Esophagus squamous epithelium (tissue), 4 donors: ENCODE results near the gene CCNYL1.

Source experiments
- POLR2A ChIP-seq, 4 donors: fragments of 450-650 bp; IDR thresholded peaks; one replicate each; pipeline ENCODE4 v1.6.1; 2017; ENCODE audit warnings: antibody characterized with exemption in 4 of 4, mild to moderate bottlenecking in 4 of 4, moderate library complexity in 3 of 4
- TF ChIP-seq, protein P1 (sequence below), 6 experiments: fragments of 450-650 bp in 4 of 6; fragments of 200-600 bp in 2 of 6; sonication (generic) in 2 of 6; IDR thresholded peaks; one replicate each; pipeline ENCODE4 v1.5.1; 2016 to 2019; ENCODE audit warnings: antibody characterized with exemption in 6 of 6, mild to moderate bottlenecking in 4 of 6, moderate library complexity in 4 of 6

DNA sequence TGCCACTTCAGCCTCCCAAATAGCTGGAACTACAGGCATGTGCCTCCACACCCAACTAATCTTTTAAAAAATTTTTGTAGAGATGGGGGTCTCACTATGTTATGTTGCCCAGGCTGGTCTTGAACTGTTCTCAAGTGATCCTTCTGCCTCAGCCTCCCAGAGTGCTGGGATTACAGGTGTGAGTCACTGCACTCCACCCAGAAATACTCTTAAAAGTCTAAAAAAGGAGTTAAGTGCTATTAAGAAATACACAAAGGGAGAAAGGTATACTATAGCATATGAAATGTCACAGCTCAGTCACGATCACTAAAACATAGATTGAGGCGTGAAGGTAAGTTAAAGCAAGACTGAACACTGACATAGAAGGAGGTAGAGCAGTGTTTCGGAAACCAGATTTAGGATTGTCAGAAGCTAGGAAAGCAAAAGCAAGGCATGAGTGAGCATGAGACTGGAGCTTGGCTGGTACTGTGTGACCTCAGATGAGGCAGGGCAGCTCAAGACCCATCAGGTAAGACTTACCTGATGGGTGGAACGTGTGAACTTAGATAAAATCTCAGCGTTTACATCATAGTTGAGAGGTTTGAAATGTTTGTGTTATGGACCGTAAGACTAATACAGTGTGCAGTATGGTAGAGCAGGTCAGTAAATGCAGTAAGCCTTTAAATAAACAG is 9.2 kb downstream of the CCNYL1 start:
- TF ChIP-seq, protein P1, sequence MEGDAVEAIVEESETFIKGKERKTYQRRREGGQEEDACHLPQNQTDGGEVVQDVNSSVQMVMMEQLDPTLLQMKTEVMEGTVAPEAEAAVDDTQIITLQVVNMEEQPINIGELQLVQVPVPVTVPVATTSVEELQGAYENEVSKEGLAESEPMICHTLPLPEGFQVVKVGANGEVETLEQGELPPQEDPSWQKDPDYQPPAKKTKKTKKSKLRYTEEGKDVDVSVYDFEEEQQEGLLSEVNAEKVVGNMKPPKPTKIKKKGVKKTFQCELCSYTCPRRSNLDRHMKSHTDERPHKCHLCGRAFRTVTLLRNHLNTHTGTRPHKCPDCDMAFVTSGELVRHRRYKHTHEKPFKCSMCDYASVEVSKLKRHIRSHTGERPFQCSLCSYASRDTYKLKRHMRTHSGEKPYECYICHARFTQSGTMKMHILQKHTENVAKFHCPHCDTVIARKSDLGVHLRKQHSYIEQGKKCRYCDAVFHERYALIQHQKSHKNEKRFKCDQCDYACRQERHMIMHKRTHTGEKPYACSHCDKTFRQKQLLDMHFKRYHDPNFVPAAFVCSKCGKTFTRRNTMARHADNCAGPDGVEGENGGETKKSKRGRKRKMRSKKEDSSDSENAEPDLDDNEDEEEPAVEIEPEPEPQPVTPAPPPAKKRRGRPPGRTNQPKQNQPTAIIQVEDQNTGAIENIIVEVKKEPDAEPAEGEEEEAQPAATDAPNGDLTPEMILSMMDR (IDR thresholded peaks at IDR 0.05), result no peak
- no peak for TF ChIP-seq POLR2A (IDR thresholded peaks at IDR 0.05)
